Caco-2 (cell line): ENCODE measurements around the gene SCYL1. TPM values are rescaled to one million over a fixed set of nuclear protein-coding genes. Genes with fewer than 3 reads are reported as not detected.

Experiments
- BruUV-seq: library from RNA; stranded (reverse); fragments of 400-500 nt; replicated peaks from 2 replicates; lab custom pipeline; 2021; lab: Mats Ljungman, UMichigan
- CTCF ChIA-PET: fragments of 300-600 bp; sonication (Branson Sonifier 250); formaldehyde crosslinking; loops from one replicate; lab custom pipeline; 2022; ENCODE audit warnings: antibody characterized with exemption; lab: Charles Lee
- POLR2A ChIA-PET: fragments of 300-600 bp; sonication (Branson Sonifier 250); formaldehyde crosslinking; loops from one replicate; lab custom pipeline; 2022; ENCODE audit warnings: antibody characterized with exemption; lab: Charles Lee
- DNase-seq, 2 experiments: peaks; one replicate each; pipeline versions ENCODE4 v3.0.0 to v3.0.0-alpha.2; 2020 to 2022
- H3K27me3 ChIP-seq: replicated peaks from 2 replicates; pipeline ENCODE4 v1.6.0; 2011; ENCODE audit warnings: low read length; ENCODE audit not compliant: control insufficient read depth, insufficient read depth
- H3K36me3 ChIP-seq: 2 replicates; pipeline ENCODE4 v1.5.1; 2011; ENCODE audit warnings: low read length; ENCODE audit not compliant: control insufficient read depth, insufficient read depth
- H3K4me1 ChIP-seq: fragments of 250-450 bp; sonication (Bioruptor Pico); 2 replicates; pipeline ENCODE4 v1.5.1; 2020; ENCODE audit warnings: mild to moderate bottlenecking
- H3K4me3 ChIP-seq: 2 replicates; pipeline ENCODE4 v1.5.1; 2011; ENCODE audit warnings: low read depth, mild to moderate bottlenecking, control low read depth, low read length
- H3K9me3 ChIP-seq: fragments of 250-450 bp; sonication (Bioruptor Pico); 2 replicates; pipeline ENCODE4 v1.5.1; 2020; ENCODE audit warnings: mild to moderate bottlenecking, moderate library complexity
- H3K27ac Mint-ChIP-seq: one replicate; pipeline ENCODE4 v1.8.0; 2022; ENCODE audit warnings: mixed read lengths; ENCODE audit not compliant: unreplicated experiment
- H3K27me3 Mint-ChIP-seq: one replicate; pipeline ENCODE4 v1.8.0; 2022; ENCODE audit warnings: mixed read lengths; ENCODE audit not compliant: insufficient read depth, unreplicated experiment
- H3K36me3 Mint-ChIP-seq: one replicate; pipeline ENCODE4 v1.8.0; 2022; ENCODE audit warnings: mild to moderate bottlenecking, mixed read lengths; ENCODE audit not compliant: insufficient read depth, unreplicated experiment
- H3K4me1 Mint-ChIP-seq: one replicate; pipeline ENCODE4 v1.8.0; 2022; ENCODE audit warnings: low read depth, mixed read lengths; ENCODE audit not compliant: unreplicated experiment
- H3K4me3 Mint-ChIP-seq: one replicate; pipeline ENCODE4 v1.8.0; 2022; ENCODE audit warnings: mild to moderate bottlenecking, moderate library complexity, mixed read lengths; ENCODE audit not compliant: unreplicated experiment
- H3K9me3 Mint-ChIP-seq: one replicate; pipeline ENCODE4 v1.8.0; 2022; ENCODE audit warnings: mixed read lengths; ENCODE audit not compliant: unreplicated experiment
- intact Hi-C: fragments of 100-400 bp; cut with micrococcal nuclease; formaldehyde crosslinking; loops from one replicate; pipeline ENCODE4 v1.10.0; 2022; ENCODE audit not compliant: unreplicated experiment
- total RNA-seq: library from RNA; stranded (reverse); gene quantifications from 2 replicates; pipeline ENCODE4 v1.2.3, GENCODE V29; 2022
- TF ChIP-seq, protein P1 (sequence below), 2 experiments: fragments of 200-600 bp in 1 of 2; IDR thresholded peaks; 1 replicate in 1 of 2; 2 replicates in 1 of 2; pipeline versions ENCODE4 v1.5.1 to v1.8.0; 2011 to 2022; ENCODE audit warnings: antibody characterized with exemption in 1 of 2, control low read depth in 1 of 2, inconsistent platforms in 1 of 2, low read depth in 1 of 2, low read length in 1 of 2, mild to moderate bottlenecking in 1 of 2, moderate library complexity in 1 of 2; ENCODE audit not compliant: insufficient read depth in 1 of 2, severe bottlenecking in 1 of 2, unreplicated experiment in 1 of 2

SCYL1 gene
- total RNA-seq, 1 experiment from 2014 or later = 123 TPM

DNA sequence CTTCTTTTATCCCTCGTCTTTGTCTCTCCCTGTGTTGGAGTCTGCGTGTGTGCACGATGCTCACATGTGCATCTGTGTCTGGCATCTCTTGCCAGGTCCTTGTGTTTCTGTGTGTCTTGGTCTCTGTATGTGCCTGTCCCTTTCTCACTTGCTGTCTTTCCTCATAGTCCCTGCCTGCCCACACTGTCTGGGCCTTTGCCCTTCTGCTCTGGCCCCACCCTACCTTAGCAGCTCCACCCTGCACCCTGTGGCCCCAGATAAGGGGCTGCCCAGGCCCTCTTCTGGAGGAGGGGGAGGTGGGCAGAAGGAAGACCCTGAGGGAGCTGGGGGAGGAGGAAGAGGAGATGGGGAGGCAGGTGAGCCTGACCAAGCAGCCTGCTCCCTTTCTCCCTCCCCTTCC, 53.8 kb downstream of the SCYL1 start:
- no peaks in the 10 kb centered on the region for H3K9me3 ChIP-seq
- TF ChIP-seq, protein P1, sequence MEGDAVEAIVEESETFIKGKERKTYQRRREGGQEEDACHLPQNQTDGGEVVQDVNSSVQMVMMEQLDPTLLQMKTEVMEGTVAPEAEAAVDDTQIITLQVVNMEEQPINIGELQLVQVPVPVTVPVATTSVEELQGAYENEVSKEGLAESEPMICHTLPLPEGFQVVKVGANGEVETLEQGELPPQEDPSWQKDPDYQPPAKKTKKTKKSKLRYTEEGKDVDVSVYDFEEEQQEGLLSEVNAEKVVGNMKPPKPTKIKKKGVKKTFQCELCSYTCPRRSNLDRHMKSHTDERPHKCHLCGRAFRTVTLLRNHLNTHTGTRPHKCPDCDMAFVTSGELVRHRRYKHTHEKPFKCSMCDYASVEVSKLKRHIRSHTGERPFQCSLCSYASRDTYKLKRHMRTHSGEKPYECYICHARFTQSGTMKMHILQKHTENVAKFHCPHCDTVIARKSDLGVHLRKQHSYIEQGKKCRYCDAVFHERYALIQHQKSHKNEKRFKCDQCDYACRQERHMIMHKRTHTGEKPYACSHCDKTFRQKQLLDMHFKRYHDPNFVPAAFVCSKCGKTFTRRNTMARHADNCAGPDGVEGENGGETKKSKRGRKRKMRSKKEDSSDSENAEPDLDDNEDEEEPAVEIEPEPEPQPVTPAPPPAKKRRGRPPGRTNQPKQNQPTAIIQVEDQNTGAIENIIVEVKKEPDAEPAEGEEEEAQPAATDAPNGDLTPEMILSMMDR (IDR thresholded peaks at IDR 0.05; ENCODE audit: insufficient read depth in 1 of 2, low read depth in 1 of 2, low read length in 1 of 2, severe bottlenecking in 1 of 2, unreplicated experiment in 1 of 2) = no peak
- H3K4me3 ChIP-seq = no peak overlapping the region
- CTCF ChIA-PET = no interaction called here
- intact Hi-C loops = no loop called here
- H3K27me3 Mint-ChIP-seq = no peaks in the 10 kb centered on the region
- DNase-seq = no peak
- H3K4me3 Mint-ChIP-seq = peak overlapping the region; percentile 2
- H3K4me1 Mint-ChIP-seq = peaks cover 6% of the 10 kb centered on the region
- no peaks in the 10 kb centered on the region for H3K9me3 Mint-ChIP-seq
- peaks cover 22% of the 10 kb centered on the region for H3K4me1 ChIP-seq
- H3K27ac Mint-ChIP-seq = no peak overlapping the region
- POLR2A ChIA-PET = interaction anchor here (0.6 kb wide), 1 partner anchor 392 kb away, joined by 3 read pairs; no protein-coding TSS in a partner anchor
- H3K36me3 ChIP-seq = no peaks in the 10 kb centered on the region
- no peaks in the 10 kb centered on the region for H3K27me3 ChIP-seq
- H3K36me3 Mint-ChIP-seq = peaks cover 28% of the 10 kb centered on the region
- BruUV-seq = no TSS peak

DNA sequence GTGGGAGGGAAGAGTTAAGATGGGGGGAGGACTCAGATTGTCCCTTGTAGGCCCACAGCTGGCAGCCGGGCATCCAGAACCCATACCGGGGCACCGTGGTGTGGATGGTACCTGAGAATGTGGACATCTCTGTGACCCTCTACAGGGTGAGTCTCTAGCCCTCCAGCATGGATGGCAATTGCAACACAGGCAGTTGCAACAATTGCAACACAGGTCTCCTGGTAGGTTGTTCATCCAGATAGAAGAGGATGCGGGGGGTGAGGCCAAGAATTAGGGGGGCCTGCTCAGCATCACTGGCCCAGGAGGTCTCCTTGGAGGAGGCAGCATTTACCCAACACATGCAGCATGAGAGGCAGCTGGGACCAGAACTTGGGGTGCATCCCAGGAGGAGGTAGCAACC, 54.4 kb downstream of the SCYL1 start:
- POLR2A ChIA-PET = interaction anchor here (0.6 kb wide), 1 partner anchor 392 kb away, joined by 3 read pairs; no protein-coding TSS in a partner anchor
- no peaks in the 10 kb centered on the region for H3K9me3 Mint-ChIP-seq

DNA sequence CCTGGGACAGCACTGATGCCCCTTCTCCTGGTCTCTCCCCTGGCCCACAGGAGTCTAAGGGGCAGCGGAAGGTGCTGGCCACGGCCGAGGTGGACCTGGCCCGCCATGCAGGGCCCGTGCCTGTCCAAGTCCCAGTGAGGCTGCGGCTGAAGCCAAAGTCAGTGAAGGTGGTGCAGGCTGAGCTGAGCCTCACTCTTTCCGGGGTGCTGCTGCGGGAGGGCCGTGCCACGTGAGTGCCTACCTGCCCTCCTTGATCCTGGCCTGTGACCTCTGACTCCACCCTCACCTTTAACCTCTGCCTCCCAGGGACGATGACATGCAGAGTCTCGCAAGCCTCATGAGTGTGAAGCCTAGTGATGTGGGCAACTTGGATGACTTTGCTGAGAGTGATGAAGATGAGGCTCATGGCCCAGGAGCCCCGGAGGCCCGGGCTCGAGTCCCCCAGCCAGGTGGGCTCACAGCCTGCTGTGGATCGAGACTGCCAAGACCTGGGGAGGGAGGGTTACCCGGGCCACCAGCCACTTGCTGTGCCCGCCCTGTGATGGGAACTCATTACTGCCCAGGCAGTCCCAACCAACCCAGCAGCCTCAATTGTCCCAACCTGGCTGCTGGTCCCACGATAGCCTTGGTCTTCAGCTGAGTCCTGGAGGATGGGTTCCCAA, 55.3 kb downstream of the SCYL1 start:
- H3K36me3 Mint-ChIP-seq = peaks cover 13% of the 10 kb centered on the region
- Histone ChIP-seq H3K4me1 (peaks cover 14% of the 10 kb centered on the region), H3K27me3 (no peaks in the 10 kb centered on the region), H3K9me3 (no peaks in the 10 kb centered on the region), H3K36me3 (no peaks in the 10 kb centered on the region), H3K4me3 (no peak overlapping the region)
- no peak overlapping the region for H3K27ac Mint-ChIP-seq
- no peaks in the 10 kb centered on the region for H3K27me3 Mint-ChIP-seq
- H3K9me3 Mint-ChIP-seq = no peaks in the 10 kb centered on the region
- H3K4me3 Mint-ChIP-seq = no peak overlapping the region
- no peak for DNase-seq
- BruUV-seq = no TSS peak
- CTCF ChIA-PET = interaction anchor here (0.6 kb wide), 1 partner anchor 14 kb away, joined by 4 read pairs; no protein-coding TSS in a partner anchor
- TF ChIP-seq, protein P1 (IDR thresholded peaks at IDR 0.05; ENCODE audit: insufficient read depth in 1 of 2, low read depth in 1 of 2, low read length in 1 of 2, severe bottlenecking in 1 of 2, unreplicated experiment in 1 of 2) = no peak
- peaks cover 6% of the 10 kb centered on the region for H3K4me1 Mint-ChIP-seq
- POLR2A ChIA-PET = no interaction called here
- intact Hi-C loops = no loop called here

More for the DNA sequence above, 54.4 kb downstream of the SCYL1 start:
- CTCF ChIA-PET = no interaction called here
- Mint-ChIP-seq H3K27ac (no peak overlapping the region), H3K27me3 (no peaks in the 10 kb centered on the region), H3K36me3 (peaks cover 22% of the 10 kb centered on the region), H3K4me1 (peaks cover 6% of the 10 kb centered on the region), H3K4me3 (no peak overlapping the region)
- TF ChIP-seq, protein P1 (IDR thresholded peaks at IDR 0.05; ENCODE audit: insufficient read depth in 1 of 2, low read depth in 1 of 2, low read length in 1 of 2, severe bottlenecking in 1 of 2, unreplicated experiment in 1 of 2) = no peak
- Histone ChIP-seq H3K27me3 (no peaks in the 10 kb centered on the region), H3K4me3 (no peak overlapping the region), H3K4me1 (peaks cover 18% of the 10 kb centered on the region), H3K9me3 (no peaks in the 10 kb centered on the region), H3K36me3 (no peaks in the 10 kb centered on the region)
- DNase-seq = no peak
- intact Hi-C loops = no loop called here
- no TSS peak for BruUV-seq
